VCaP (cell line): ENCODE data around the gene SELENOM.

Experiments
- H3K27ac ChIP-seq: fragments of 450-650 bp; 2 replicates; pipeline ENCODE4 v1.5.1; 2017
- CTCF ChIP-seq: fragments of 450-650 bp; conservative IDR thresholded peaks from 2 replicates; pipeline ENCODE4 v1.5.1; 2017; ENCODE audit warnings: mild to moderate bottlenecking, moderate library complexity

The SELENOM gene

DNA sequence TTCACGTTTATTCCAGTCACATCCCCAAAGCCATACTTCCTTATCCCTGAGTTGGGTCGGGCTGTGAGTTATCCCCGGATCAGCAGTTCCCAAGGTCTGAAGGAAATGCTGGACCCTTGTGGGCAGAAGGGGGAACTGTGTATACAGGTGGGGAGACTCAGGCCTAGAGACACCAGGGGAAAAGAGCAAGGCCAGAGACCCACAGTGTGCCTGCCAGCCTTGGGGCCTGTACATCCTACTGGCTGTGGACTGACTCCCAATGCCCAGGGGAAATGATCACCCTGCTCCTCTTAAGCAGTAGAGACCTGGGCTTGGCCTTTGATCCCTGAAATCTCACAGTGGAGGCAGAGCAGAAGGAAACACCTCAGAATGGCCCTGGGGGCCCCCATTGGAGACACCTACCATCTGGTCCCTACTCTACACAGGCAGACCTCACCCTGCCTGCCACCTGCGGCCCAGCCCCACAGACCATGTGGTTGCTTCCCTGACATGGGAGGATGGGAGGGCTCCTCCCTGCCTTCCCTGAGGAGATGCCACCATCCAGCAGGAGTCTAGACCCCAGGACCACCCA, 1.3 kb downstream of the SELENOM start:
- TF ChIP-seq CTCF = no peak
- no peak overlapping the region for H3K27ac ChIP-seq

- H3K27ac ChIP-seq = no peak overlapping the region
- TF ChIP-seq CTCF = no peak
Measured at GRCh38 chr22:31105282-31105929, 2.0 kb downstream of the SELENOM start.

DNA sequence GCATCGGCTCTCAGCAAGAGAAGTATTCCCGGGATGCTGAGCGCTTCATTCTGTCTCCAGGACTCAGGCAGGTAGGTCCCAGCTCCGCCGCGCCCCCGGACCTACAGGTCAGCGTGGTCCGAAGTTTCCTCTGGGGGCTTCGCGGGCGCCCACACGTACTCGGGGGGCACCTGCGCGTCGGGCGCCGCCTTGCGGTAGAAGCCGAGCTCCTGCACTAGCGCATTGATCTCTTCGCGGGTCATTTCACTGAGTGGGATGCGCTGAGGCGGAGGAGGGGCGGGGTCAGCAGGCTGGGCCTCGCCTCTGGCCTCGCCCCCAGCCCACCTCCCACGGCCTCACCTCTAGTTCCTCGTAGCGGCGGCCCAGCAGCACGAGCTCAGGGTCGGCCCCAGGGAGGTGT, 2.5 kb downstream of the SELENOM start:
- no peak overlapping the region for H3K27ac ChIP-seq
- TF ChIP-seq CTCF = no peak

DNA sequence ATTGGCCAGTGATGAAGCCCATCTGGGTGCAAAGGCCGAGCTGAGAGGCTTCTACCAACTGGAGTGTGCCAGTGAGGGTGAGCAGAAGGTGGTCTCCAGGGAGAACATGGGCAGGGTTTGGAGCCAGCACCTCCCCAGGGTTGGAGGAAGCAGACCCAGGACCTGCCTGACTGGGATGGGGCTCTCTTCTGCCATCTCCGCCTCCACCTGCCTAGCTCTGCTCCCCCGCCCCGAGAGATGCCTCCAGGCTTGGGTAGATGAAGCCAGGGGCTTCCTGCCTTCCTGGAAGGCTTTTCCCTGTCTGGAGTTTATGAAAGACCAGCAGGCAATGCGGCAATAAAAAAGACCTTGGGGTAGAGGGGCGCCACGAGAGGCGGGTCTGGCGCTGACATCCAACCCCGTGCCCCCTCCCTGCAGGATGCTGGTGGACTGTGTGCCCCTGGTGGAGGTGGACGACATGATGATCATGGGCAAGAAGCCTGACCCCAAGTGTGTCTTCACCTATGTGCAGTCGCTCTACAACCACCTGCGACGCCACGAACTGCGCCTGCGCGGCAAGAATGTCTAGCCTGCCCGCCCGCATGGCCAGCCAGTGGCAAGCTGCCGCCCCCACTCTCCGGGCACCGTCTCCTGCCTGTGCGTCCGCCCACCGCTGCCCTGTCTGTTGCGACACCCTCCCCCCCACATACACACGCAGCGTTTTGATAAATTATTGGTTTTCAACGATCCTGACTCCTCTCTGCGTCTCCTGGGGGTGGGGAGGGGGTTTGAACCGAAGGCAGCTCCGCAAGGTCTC, 3.3 kb downstream of the SELENOM start:
- no peak overlapping the region for H3K27ac ChIP-seq
- no peak for TF ChIP-seq CTCF

- H3K27ac ChIP-seq = no peak overlapping the region
- no peak for TF ChIP-seq CTCF
Measured at GRCh38 chr22:31103111-31103510, 4.3 kb downstream of the SELENOM start.

- TF ChIP-seq CTCF = no peak
- H3K27ac ChIP-seq = no peak overlapping the region
Measured at GRCh38 chr22:31102441-31103081, 4.8 kb downstream of the SELENOM start.
